HL-60 (cell line): ENCODE measurements around the gene ZNF513.

Experiments used
- CTCF ChIP-seq: IDR thresholded peaks from one replicate; pipeline ENCODE4 v1.5.1; 2011; ENCODE audit warnings: low read length, control low read depth, inconsistent platforms; ENCODE audit not compliant: insufficient read depth
- POLR2AphosphoS5 ChIP-seq: IDR thresholded peaks from 2 replicates; pipeline ENCODE4 v1.6.1; 2012; ENCODE audit warnings: low read depth

DNA sequence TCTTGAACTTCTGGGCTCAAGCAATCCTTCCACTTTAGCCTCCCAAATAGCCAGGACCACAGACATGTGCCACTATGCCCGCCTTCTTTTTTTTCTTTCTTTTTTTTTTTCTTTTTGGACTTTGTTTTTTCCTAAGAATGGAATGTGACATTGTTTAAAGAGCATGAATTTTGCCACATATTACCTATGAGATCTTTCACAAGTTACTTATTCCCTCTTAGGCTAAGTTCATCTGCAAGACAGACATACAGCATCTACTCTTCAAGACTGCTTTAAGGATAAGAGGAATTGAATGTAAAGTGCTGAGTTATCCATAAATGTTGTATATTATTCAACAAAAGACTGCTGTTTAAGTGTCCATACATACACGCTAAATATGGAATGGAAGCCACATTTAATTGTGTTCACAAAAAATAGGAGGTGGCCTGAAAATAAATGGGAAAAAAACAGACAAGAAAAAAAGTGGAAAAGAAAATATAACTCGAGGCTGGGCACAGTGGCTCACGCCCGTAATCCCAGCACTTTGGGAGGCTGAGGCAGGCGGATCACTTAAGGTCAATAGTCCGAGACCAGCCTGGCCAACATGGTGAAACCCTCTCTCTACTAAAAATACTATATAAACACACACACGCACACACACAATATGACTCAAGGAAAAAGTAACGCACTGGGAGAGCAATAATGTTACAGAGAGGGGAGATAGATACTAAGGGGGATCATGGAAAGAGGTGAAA is 32.1 kb upstream of the ZNF513 start:
- TF ChIP-seq CTCF (no peak), POLR2AphosphoS5 (no peak)
